Peyer's patch (tissue), 4 donors: ENCODE measurements around the gene TEKT4. TPM values are rescaled to one million over a fixed set of nuclear protein-coding genes. Genes with fewer than 3 reads are reported as not detected.
"Not testable (repeated sequence)": the region's sequence is repeated elsewhere in the genome, so short reads cannot be mapped to it uniquely, and the experiment has no call there.

ENCODE experiments used
- DNase-seq, 3 donors: peaks; one replicate each; pipeline ENCODE4 v3.0.0-alpha.2; 2017 to 2019
- H3K27ac ChIP-seq, 4 donors: fragments of 200-600 bp; sonication (generic); one replicate each; pipeline ENCODE4 v1.5.1; 2016 to 2019
- H3K27me3 ChIP-seq, 2 donors: fragments of 200-600 bp; sonication (generic); one replicate each; pipeline ENCODE4 v1.5.1; 2019
- H3K36me3 ChIP-seq, 3 donors: fragments of 200-600 bp; sonication (generic); one replicate each; pipeline ENCODE4 v1.5.1; 2016 to 2019
- H3K4me1 ChIP-seq, 4 donors: fragments of 200-600 bp; sonication (generic); one replicate each; pipeline ENCODE4 v1.5.1; 2016 to 2019
- H3K4me3 ChIP-seq, 4 donors: fragments of 200-600 bp; sonication (generic); 1 replicate in 3 of 4; 2 replicates in 1 of 4; pipeline ENCODE4 v1.5.1; 2016 to 2019; ENCODE audit warnings: mild to moderate bottlenecking in 1 of 4
- H3K9me3 ChIP-seq, 4 donors: fragments of 200-600 bp; sonication (generic); one replicate each; pipeline ENCODE4 v1.5.1; 2016 to 2019; ENCODE audit warnings: mild to moderate bottlenecking in 1 of 4
- POLR2A ChIP-seq, 2 donors: fragments of 450-650 bp; IDR thresholded peaks; one replicate each; pipeline ENCODE4 v1.5.1; 2017; ENCODE audit warnings: antibody characterized with exemption in 2 of 2, mild to moderate bottlenecking in 2 of 2, moderate library complexity in 2 of 2
- total RNA-seq, 4 donors: library from RNA; depleted of rRNA; stranded (reverse); fragments of >200 nt; gene quantifications; one replicate each; pipeline ENCODE4 v1.1.0, GENCODE V29; 2016
- TF ChIP-seq, protein P1 (sequence below), 6 experiments: fragments of 450-650 bp in 4 of 6; fragments of 200-600 bp in 2 of 6; sonication (generic) in 1 of 6; IDR thresholded peaks; one replicate each; pipeline ENCODE4 v1.5.1; 2017 to 2019; ENCODE audit warnings: antibody characterized with exemption in 6 of 6, mild to moderate bottlenecking in 3 of 6, moderate library complexity in 1 of 6

TEKT4 gene
- total RNA-seq, 4 donors from 2014 or later = not detected

DNA sequence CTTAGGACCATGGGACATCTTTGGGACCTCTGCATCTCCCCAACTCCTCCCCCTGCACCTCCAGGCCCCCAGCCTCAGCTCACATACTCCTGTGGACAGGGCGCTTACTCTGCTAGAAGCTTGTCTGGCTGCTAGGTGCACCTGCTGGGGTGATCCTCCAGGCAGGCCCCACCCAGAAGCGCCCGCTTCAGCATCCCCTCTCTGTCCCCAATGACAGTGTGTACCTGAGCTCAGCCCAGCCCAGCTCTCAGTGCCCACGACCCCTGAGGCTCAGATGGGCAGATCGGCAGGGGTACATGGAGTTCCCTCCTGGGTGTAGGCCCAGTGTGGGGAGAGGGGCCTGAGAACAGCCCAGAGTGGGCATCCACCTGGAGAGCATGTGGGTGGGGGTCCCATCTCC is 5.9 kb downstream of the TEKT4 start:
- no peaks in the 10 kb centered on the region for H3K36me3 ChIP-seq
- no peak for DNase-seq
- TF ChIP-seq, protein P1, sequence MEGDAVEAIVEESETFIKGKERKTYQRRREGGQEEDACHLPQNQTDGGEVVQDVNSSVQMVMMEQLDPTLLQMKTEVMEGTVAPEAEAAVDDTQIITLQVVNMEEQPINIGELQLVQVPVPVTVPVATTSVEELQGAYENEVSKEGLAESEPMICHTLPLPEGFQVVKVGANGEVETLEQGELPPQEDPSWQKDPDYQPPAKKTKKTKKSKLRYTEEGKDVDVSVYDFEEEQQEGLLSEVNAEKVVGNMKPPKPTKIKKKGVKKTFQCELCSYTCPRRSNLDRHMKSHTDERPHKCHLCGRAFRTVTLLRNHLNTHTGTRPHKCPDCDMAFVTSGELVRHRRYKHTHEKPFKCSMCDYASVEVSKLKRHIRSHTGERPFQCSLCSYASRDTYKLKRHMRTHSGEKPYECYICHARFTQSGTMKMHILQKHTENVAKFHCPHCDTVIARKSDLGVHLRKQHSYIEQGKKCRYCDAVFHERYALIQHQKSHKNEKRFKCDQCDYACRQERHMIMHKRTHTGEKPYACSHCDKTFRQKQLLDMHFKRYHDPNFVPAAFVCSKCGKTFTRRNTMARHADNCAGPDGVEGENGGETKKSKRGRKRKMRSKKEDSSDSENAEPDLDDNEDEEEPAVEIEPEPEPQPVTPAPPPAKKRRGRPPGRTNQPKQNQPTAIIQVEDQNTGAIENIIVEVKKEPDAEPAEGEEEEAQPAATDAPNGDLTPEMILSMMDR (IDR thresholded peaks at IDR 0.05) = no peak
- no peak for TF ChIP-seq POLR2A (IDR thresholded peaks at IDR 0.05)
- H3K27ac ChIP-seq = no peak overlapping the region
- no peaks in the 10 kb centered on the region for H3K27me3 ChIP-seq
- no peaks in the 10 kb centered on the region for H3K9me3 ChIP-seq
- H3K4me1 ChIP-seq = no peaks in the 10 kb centered on the region
- no peak overlapping the region for H3K4me3 ChIP-seq

DNA sequence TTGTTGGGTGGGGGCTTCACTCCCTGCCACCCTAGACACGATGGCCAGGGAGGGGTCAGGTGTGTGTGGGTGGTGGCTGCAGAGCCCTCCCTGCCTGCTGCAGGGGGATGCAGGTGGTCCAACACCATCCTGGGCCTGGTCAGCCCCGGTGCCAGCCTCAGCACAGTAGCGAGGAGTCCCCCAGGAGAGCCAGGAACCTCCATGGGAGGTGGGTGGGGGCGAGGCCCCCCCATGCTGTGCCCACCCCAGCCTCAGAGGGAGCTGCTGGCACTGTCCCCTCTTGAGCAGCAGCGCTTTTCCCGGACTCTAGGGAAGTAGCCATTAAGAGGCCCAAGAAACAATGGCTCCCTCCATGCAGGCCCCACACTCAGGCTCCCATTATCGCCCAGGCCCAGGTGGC is 7.3 kb downstream of the TEKT4 start:
- not testable (repeated sequence) for H3K27me3 ChIP-seq, H3K4me1 ChIP-seq, DNase-seq

DNA sequence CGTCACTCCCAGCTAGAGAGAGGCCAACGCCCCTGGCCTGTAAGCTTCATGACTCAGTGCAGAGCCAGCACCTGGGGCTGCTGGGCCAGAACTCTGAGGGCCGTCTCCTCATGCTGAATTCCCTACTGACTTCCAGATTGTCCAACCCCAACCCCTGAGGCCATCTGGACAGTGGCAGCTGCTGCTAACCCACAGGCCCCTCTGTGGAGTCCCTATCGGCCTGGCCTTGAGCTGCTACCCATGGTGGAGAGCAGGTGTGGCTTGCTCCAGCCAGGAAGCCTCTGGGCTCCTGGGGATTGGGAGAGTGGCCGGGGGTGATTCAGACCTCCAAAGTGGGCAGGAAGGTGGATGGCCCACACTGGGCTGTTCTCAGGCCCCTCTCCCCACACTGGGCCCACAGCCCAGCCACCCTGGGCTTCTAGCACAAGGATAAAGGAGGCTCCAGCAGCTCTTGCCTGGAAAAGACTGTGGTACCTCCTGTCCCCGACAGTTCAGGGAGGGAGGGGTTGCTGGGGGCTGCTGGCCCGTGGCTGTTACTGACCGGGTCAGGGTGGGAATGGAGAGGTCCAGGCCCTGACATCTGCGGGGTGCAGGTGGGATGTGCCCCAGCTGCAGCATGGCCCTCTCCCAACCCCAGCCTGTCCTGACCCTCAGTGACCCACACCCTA is 8.2 kb downstream of the TEKT4 start:
- H3K4me1 ChIP-seq = no peaks in the 10 kb centered on the region
- H3K36me3 ChIP-seq = no peaks in the 10 kb centered on the region
- H3K9me3 ChIP-seq = no peaks in the 10 kb centered on the region
- H3K27ac ChIP-seq = no peak overlapping the region
- H3K27me3 ChIP-seq = no peaks in the 10 kb centered on the region
- no peak overlapping the region for H3K4me3 ChIP-seq
- no peak for DNase-seq
- TF ChIP-seq, protein P1 (IDR thresholded peaks at IDR 0.05) = no peak
- no peak for TF ChIP-seq POLR2A (IDR thresholded peaks at IDR 0.05)

More for the DNA sequence above, 7.3 kb downstream of the TEKT4 start:
- H3K27ac ChIP-seq, H3K36me3 ChIP-seq, H3K4me3 ChIP-seq, H3K9me3 ChIP-seq: not testable (repeated sequence)

- Histone ChIP-seq H3K27me3 (no peaks in the 10 kb centered on the region), H3K27ac (no peak overlapping the region), H3K9me3 (no peaks in the 10 kb centered on the region), H3K36me3 (no peaks in the 10 kb centered on the region), H3K4me1 (no peaks in the 10 kb centered on the region), H3K4me3 (no peak overlapping the region)
- TF ChIP-seq, protein P1 (IDR thresholded peaks at IDR 0.05) = no peak
- no peak for TF ChIP-seq POLR2A (IDR thresholded peaks at IDR 0.05)
- no peak for DNase-seq
These were observed 8.8 kb downstream of the TEKT4 start for GRCh38 chr2:94879982-94880377.

- no peak for DNase-seq
- Histone ChIP-seq H3K9me3 (no peaks in the 10 kb centered on the region), H3K27me3 (no peaks in the 10 kb centered on the region), H3K4me1 (no peaks in the 10 kb centered on the region), H3K27ac (no peak overlapping the region), H3K36me3 (no peaks in the 10 kb centered on the region), H3K4me3 (no peak overlapping the region)
- no peak for TF ChIP-seq POLR2A (IDR thresholded peaks at IDR 0.05)
- TF ChIP-seq, protein P1 (IDR thresholded peaks at IDR 0.05) = no peak
These were observed 9.3 kb downstream of the TEKT4 start for GRCh38 chr2:94880507-94880906.

GRCh38 chr2:94881070-94881469 is 9.8 kb downstream of the TEKT4 start:
- TF ChIP-seq, protein P1 (IDR thresholded peaks at IDR 0.05) = no peak
- TF ChIP-seq POLR2A (IDR thresholded peaks at IDR 0.05) = no peak
- Histone ChIP-seq H3K4me1 (no peaks in the 10 kb centered on the region), H3K9me3 (no peaks in the 10 kb centered on the region), H3K27me3 (no peaks in the 10 kb centered on the region), H3K4me3 (no peak overlapping the region), H3K27ac (no peak overlapping the region), H3K36me3 (no peaks in the 10 kb centered on the region)
- no peak for DNase-seq
